OCI-LY3 (cell line): ENCODE results near the gene SESTD1.

Experiments
- H2AFZ ChIP-seq: fragments of 200-600, 300-600 bp; shearing (Covaris generic); 2 replicates; pipeline ENCODE4 v1.6.0; 2014; ENCODE audit warnings: antibody characterized with exemption, low read depth, low read length
- H3K27ac ChIP-seq: fragments of 200-600, 300-600 bp; sonication (generic); 2 replicates; pipeline ENCODE4 v1.5.1; 2014; ENCODE audit warnings: mild to moderate bottlenecking, low read length, moderate library complexity, mixed read lengths
- H3K27me3 ChIP-seq: fragments of 200-600, 300-600 bp; sonication (generic); 2 replicates; pipeline ENCODE4 v1.6.1; 2014; ENCODE audit warnings: low read depth, low read length, mixed read lengths
- H3K36me3 ChIP-seq: fragments of 200-600, 300-600 bp; sonication (generic); replicated peaks from 2 replicates; pipeline ENCODE3; 2014; ENCODE audit warnings: low read depth, low read length, mixed read lengths
- H3K4me1 ChIP-seq: fragments of 300-600, 200-600 bp; sonication (generic); 2 replicates; pipeline ENCODE4 v1.6.1; 2014; ENCODE audit warnings: low read length, mixed read lengths
- H3K4me2 ChIP-seq: fragments of 200-600, 300-600 bp; sonication (generic); 2 replicates; pipeline ENCODE4 v1.6.1; 2014; ENCODE audit warnings: low read length, mixed read lengths
- H3K4me3 ChIP-seq: fragments of 300-600, 200-600 bp; sonication (generic); 2 replicates; pipeline ENCODE4 v1.5.1; 2014; ENCODE audit warnings: antibody characterized with exemption, mild to moderate bottlenecking, low read length, moderate library complexity
- H3K79me2 ChIP-seq: fragments of 300-600, 200-600 bp; shearing (Covaris generic); 2 replicates; pipeline ENCODE4 v1.6.1; 2014; ENCODE audit warnings: mild to moderate bottlenecking, low read length, mixed read lengths
- H3K9ac ChIP-seq: fragments of 300-600, 200-600 bp; shearing (Covaris generic); 2 replicates; pipeline ENCODE4 v1.6.0; 2014; ENCODE audit warnings: mild to moderate bottlenecking, low read length, moderate library complexity
- H3K9me3 ChIP-seq: fragments of 200-600, 300-600 bp; shearing (Covaris generic); 2 replicates; pipeline ENCODE4 v1.6.1; 2014; ENCODE audit warnings: low read length, mixed read lengths; ENCODE audit not compliant: insufficient read depth
- H4K20me1 ChIP-seq: fragments of 200-600, 300-600 bp; sonication (generic); 2 replicates; pipeline ENCODE4 v1.6.1; 2016; ENCODE audit warnings: low read length, mixed read lengths; ENCODE audit not compliant: insufficient read depth
- EZH2phosphoT487 ChIP-seq: fragments of 200-600 bp; shearing (Covaris generic); IDR thresholded peaks from 2 replicates; pipeline ENCODE4 v1.6.1; 2018; ENCODE audit warnings: antibody characterized with exemption, mixed run types, low read depth
- TF ChIP-seq, protein P1 (sequence below): fragments of 200-600, 300-600 bp; sonication (generic); IDR thresholded peaks from 2 replicates; pipeline ENCODE4 v1.5.1; 2014; ENCODE audit warnings: antibody characterized with exemption, low read length, low read depth

Gene SESTD1

DNA sequence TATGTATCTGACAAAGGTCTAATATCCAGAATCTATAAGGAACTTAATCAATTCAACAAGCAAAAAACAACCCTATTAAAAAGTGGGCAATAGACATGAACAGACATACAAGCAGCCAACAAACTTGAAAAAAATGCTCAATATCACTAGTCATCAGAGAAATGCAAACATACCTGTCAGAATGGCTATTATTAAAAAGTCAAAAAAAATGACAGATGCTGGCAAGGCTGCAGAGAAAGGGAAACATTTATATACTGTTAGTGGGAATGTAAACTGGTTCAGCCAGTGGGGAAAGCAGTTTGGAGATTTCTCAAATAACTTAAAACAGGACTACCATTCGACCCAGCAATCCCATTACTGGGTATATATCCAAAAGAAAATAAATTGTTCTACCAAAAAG, 21.6 kb downstream of the SESTD1 start:
- H3K27ac ChIP-seq = no peak overlapping the region
- H3K4me2 ChIP-seq = no peak overlapping the region
- no peaks in the 10 kb centered on the region for H4K20me1 ChIP-seq
- no peaks in the 10 kb centered on the region for H3K79me2 ChIP-seq
- H3K9me3 ChIP-seq = no peaks in the 10 kb centered on the region
- TF ChIP-seq, protein P1, sequence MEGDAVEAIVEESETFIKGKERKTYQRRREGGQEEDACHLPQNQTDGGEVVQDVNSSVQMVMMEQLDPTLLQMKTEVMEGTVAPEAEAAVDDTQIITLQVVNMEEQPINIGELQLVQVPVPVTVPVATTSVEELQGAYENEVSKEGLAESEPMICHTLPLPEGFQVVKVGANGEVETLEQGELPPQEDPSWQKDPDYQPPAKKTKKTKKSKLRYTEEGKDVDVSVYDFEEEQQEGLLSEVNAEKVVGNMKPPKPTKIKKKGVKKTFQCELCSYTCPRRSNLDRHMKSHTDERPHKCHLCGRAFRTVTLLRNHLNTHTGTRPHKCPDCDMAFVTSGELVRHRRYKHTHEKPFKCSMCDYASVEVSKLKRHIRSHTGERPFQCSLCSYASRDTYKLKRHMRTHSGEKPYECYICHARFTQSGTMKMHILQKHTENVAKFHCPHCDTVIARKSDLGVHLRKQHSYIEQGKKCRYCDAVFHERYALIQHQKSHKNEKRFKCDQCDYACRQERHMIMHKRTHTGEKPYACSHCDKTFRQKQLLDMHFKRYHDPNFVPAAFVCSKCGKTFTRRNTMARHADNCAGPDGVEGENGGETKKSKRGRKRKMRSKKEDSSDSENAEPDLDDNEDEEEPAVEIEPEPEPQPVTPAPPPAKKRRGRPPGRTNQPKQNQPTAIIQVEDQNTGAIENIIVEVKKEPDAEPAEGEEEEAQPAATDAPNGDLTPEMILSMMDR = no peak
- no peak for TF ChIP-seq EZH2phosphoT487
- H3K27me3 ChIP-seq = no peaks in the 10 kb centered on the region
- H2AFZ ChIP-seq = no peak overlapping the region
- no peaks in the 10 kb centered on the region for H3K36me3 ChIP-seq
- no peak overlapping the region for H3K4me3 ChIP-seq
- H3K9ac ChIP-seq = no peak overlapping the region
- H3K4me1 ChIP-seq = peaks cover 7% of the 10 kb centered on the region

DNA sequence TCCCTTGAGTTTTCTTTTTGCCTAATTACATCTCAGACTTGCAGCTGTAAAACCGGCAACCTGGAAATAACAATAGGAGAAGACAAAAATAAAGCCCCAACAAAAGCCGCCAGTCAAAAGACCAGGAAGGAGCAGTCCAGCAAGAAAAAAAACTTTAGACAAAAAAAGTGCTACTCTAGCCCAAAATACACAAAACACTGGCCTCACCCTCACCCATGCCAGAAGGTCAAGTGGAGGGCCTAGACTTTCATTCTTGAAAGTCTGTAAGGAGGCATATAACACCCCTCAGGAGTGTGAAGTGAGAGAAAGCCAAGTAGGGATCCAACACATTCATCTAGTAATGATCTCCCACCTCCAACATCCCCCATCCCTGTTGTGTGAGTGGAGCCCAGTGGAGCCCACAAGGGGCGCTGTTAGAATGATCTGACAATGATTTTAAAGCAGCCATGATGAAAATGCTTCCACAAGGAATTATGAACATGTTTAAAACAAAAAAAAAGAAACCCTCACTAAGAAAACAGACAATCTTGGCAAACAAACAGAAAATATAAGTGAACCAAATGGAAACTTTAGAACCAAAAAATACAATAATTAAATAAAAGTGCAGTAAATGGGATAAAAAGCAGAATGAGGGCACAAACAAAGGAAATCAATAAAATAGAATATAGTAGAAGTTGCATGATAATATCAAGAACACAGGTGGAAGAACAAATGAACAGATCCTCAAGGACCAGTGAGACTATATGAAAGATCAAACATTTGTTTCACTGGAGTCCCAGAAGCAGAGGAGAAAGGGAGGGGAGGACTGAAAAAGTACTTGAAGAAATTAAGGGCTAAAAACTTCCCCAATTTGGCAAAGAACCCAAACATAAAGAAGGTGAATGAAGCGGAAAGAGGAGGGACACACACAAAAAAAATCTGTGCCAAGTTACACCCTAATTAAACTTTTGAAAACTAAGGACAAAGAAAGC, 23.9 kb downstream of the SESTD1 start:
- peaks cover 7% of the 10 kb centered on the region for H3K4me1 ChIP-seq
- no peaks in the 10 kb centered on the region for H3K27me3 ChIP-seq
- H3K4me3 ChIP-seq = no peak overlapping the region
- no peaks in the 10 kb centered on the region for H3K79me2 ChIP-seq
- no peaks in the 10 kb centered on the region for H4K20me1 ChIP-seq
- H3K36me3 ChIP-seq = no peaks in the 10 kb centered on the region
- no peak overlapping the region for H3K9ac ChIP-seq
- TF ChIP-seq EZH2phosphoT487 = no peak
- TF ChIP-seq, protein P1 = no peak
- H3K9me3 ChIP-seq = no peaks in the 10 kb centered on the region
- no peak overlapping the region for H3K27ac ChIP-seq
- H2AFZ ChIP-seq = no peak overlapping the region
- no peak overlapping the region for H3K4me2 ChIP-seq

DNA sequence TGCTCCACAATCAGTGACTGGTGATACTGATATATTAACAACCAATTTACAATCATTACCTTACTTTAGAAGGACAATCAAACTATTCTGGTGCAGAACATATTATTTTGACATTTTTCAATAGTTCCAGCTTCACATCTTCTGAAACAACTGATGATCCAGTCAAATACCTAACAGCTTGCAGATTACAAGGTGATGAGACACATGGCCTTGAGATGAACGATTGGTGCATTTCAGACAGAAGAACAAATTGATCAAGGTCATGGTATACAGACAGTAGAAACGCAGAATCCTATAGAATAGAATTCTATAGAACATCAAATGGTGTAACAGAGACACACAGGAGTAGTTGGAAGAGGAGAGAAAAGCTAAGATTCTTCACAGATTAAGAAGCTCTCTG, 24.8 kb downstream of the SESTD1 start:
- Histone ChIP-seq H3K36me3 (no peaks in the 10 kb centered on the region), H3K79me2 (no peaks in the 10 kb centered on the region), H3K27ac (no peak overlapping the region), H4K20me1 (no peaks in the 10 kb centered on the region), H3K27me3 (no peaks in the 10 kb centered on the region), H2AFZ (no peak overlapping the region), H3K4me2 (no peak overlapping the region), H3K4me3 (no peak overlapping the region), H3K9ac (no peak overlapping the region), H3K9me3 (no peaks in the 10 kb centered on the region), H3K4me1 (peaks cover 7% of the 10 kb centered on the region)
- no peak for TF ChIP-seq EZH2phosphoT487
- TF ChIP-seq, protein P1 = no peak

DNA sequence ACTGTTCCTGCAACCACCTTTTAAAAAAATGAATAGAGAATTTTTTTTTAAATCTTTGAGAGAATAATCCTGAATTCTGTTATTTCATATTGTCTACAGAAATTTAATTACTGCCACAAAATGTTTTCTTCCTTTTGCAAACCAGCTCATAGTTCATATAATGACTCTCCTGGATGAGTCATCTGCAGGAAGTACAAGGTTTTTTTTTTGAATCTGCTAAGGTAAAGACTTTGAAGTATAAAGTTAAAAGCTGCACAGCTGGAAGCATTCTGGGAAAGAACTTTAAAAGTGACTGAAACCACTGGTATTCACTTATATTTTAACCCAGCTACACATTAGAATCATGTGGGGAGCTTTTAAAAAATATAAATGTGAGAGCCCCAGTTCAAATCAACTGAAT, 25.4 kb downstream of the SESTD1 start:
- no peaks in the 10 kb centered on the region for H3K9me3 ChIP-seq
- H3K79me2 ChIP-seq = no peaks in the 10 kb centered on the region
- no peak overlapping the region for H3K27ac ChIP-seq
- H3K4me3 ChIP-seq = no peak overlapping the region
- no peaks in the 10 kb centered on the region for H4K20me1 ChIP-seq
- H2AFZ ChIP-seq = no peak overlapping the region
- H3K36me3 ChIP-seq = no peaks in the 10 kb centered on the region
- H3K9ac ChIP-seq = no peak overlapping the region
- H3K4me1 ChIP-seq = peaks cover 7% of the 10 kb centered on the region
- H3K4me2 ChIP-seq = no peak overlapping the region
- no peak for TF ChIP-seq EZH2phosphoT487
- TF ChIP-seq, protein P1 = no peak
- H3K27me3 ChIP-seq = no peaks in the 10 kb centered on the region
